Thymus (tissue), 11 donors: ENCODE measurements around the gene PHF13. TPM values are rescaled to one million over a fixed set of nuclear protein-coding genes. Genes with fewer than 3 reads are reported as not detected.

Experiments
- DNase-seq, 9 donors: peaks; one replicate each; pipeline ENCODE4 v3.0.0-alpha.2; 2013; ENCODE audit warnings: low spot score in 9 of 9, low read depth in 6 of 9, missing footprints in 1 of 9
- H3K27ac ChIP-seq, 2 donors: one replicate each; pipeline ENCODE4 v1.5.1; 2013; ENCODE audit warnings: control low read depth in 1 of 2, low read depth in 1 of 2, low read length in 1 of 2, mild to moderate bottlenecking in 1 of 2, moderate library complexity in 1 of 2
- H3K27me3 ChIP-seq, 2 donors: one replicate each; pipeline ENCODE4 v1.5.1; 2013; ENCODE audit warnings: low read length in 1 of 2; ENCODE audit not compliant: control insufficient read depth in 2 of 2, insufficient read depth in 1 of 2
- H3K36me3 ChIP-seq, 2 donors: one replicate each; pipeline ENCODE4 v1.5.1; 2013; ENCODE audit warnings: low read length in 1 of 2, mild to moderate bottlenecking in 1 of 2, moderate library complexity in 1 of 2; ENCODE audit not compliant: control insufficient read depth in 2 of 2, insufficient read depth in 2 of 2
- H3K4me1 ChIP-seq, 2 donors: one replicate each; pipeline ENCODE4 v1.5.1; 2013; ENCODE audit warnings: low read length in 2 of 2; ENCODE audit not compliant: control insufficient read depth in 2 of 2, insufficient read depth in 2 of 2
- H3K4me3 ChIP-seq, 2 donors: one replicate each; pipeline ENCODE4 v1.5.1; 2013; ENCODE audit warnings: low read length in 2 of 2, control low read depth in 1 of 2, mild to moderate bottlenecking in 1 of 2
- H3K9me3 ChIP-seq, 2 donors: one replicate each; pipeline ENCODE4 v1.5.1; 2013; ENCODE audit warnings: low read length in 1 of 2, mild to moderate bottlenecking in 1 of 2; ENCODE audit not compliant: control insufficient read depth in 2 of 2, insufficient read depth in 1 of 2
- WGBS: extraction: QIAGEN DNeasy Blood & Tissue Kit; methylation state at CpG from one replicate; pipeline ENCODE4 v1.1.7; 2013; 5-methylcytosine and 5-hydroxymethylcytosine counted together
- polyA plus RNA-seq: library from polyadenylated mRNA; stranded (reverse); fragments of 200-250 nt; gene quantifications from one replicate; pipeline ENCODE4 v1.2.3, GENCODE V29; 2013
- total RNA-seq: library from RNA; stranded (reverse); fragments of 120-200 nt; gene quantifications from one replicate; pipeline ENCODE4 v1.2.4, GENCODE V29; 2013
- donor health status: healthy.

PHF13 gene
- total and polyA plus RNA-seq, 2 donors: 3.5 to 11.4 TPM

- WGBS: 74% methylated on average over 19 of the region's 19 CpGs
- Histone ChIP-seq H3K9me3 (no peaks in the 10 kb centered on the region), H3K27me3 (peaks cover 0 to 5% of the 10 kb centered on the region in 2 donors), H3K4me3 (peak overlapping the region; percentile 60 to 92), H3K36me3 (peaks cover under 1 to 2% of the 10 kb centered on the region in 2 donors), H3K4me1 (peaks cover 14 to 41% of the 10 kb centered on the region in 2 donors), H3K27ac (peak overlapping the region; percentile 95)
- no peak for DNase-seq
Observed at GRCh38 chr1:6603915-6604558, 9.5 kb upstream of the PHF13 start.

DNA sequence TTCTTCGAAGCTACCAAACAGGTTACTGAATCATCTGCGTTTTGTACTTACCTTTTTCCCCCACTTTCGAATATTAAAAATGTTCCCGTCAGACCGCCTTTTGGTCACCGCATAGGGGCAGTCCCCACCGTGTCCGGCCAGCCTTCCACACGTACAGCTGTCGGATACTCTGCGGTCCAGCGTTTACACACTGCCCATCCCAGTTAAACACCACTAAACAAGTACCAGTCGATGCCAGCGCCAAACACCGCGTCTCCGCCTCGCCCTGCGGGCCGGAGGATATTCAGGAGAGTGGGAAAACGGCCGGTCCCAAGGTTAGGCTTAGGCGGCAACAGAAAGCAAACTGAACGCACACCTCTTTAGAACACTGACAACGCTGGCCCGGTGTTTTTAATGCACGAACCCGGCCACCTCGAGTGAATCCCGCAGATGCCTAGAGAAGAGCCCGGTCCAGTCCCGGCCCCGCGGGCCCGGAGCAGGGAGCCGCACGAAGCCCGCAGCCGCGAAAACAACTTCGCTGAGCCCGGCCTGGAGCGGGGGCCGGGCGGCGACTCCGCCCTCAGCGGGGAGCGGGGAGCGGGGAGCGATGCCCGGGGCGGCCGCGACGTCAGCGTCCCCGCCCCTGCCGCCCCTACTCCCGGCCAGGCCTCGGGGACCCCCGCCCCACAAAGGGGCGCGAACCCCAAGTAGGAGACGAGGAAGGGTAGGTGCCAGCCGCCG is 730 bp upstream of the PHF13 start:
- peaks cover 0 to 7% of the 10 kb centered on the region in 2 donors for H3K36me3 ChIP-seq

GRCh38 chr1:6614019-6614928 is 743 bp downstream of the PHF13 start:
- no peaks in the 10 kb centered on the region for H3K9me3 ChIP-seq
- H3K27me3 ChIP-seq: peaks cover 0 to 19% of the 10 kb centered on the region in 2 donors
- DNase-seq: peak in 2 of 9 donors; percentile 53 to 54
- peak overlapping the region; percentile 55 to 93 for H3K4me3 ChIP-seq
- 1% methylated on average over 117 of the region's 117 CpGs for WGBS
- H3K27ac ChIP-seq: peak overlapping the region in 1 of 2 donors; percentile 91
- peaks cover 4 to 14% of the 10 kb centered on the region in 2 donors for H3K4me1 ChIP-seq
- peaks cover 6 to 12% of the 10 kb centered on the region in 2 donors for H3K36me3 ChIP-seq

More for the DNA sequence above, 730 bp upstream of the PHF13 start:
- Histone ChIP-seq H3K27me3 (peaks cover 0 to 19% of the 10 kb centered on the region in 2 donors), H3K4me1 (peaks cover 4 to 14% of the 10 kb centered on the region in 2 donors), H3K9me3 (no peaks in the 10 kb centered on the region), H3K4me3 (peak overlapping the region; percentile 64 to 93), H3K27ac (peak overlapping the region; percentile 55 to 83)
- peak in 2 of 9 donors; percentile 12 to 39 for DNase-seq
- 1% methylated on average over 67 of the region's 67 CpGs for WGBS

DNA sequence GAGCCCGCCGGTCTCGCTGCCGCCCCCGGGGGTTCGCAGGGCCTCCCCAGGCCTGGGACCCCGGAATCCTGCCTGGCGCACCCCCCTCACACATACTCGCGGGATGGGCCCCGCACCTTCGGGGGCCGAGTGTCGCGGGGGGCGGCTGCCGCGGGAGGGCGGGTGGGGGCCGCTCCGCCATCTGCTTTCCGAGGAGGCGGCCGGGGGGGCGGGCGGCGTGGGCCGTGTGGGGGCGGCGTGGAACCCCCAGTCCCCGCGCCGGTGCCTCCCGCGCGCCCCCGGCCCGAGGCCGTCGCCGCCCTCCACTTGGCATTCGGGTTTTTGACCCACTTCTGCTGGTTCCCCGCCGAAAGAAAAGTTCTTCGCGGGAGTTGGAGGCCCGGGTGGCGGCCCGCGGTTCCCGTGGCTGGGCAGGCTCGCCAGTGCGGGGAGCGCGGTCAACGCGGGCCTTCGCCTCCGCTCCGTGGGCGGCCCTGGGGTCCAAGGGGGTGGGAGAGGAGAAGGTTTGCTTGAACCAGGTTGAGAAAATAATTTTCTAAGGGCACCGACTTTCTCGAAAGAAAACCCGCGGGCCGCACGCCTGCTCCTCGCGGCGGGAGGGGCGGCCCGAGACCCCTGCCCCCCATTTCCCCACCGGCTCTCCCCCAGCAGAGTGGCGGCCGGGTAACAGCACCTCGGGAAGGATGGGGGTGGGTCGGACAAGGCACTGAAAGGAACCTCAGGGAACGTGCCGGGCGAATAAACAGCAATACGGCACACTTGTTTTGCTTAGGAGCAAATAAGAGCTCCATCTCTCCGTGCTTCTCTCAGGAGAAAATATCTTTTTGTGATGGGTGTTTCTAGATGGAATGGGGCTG is 1.6 kb downstream of the PHF13 start:
- peak in 1 of 9 donors; percentile 13 for DNase-seq
- H3K36me3 ChIP-seq: peaks cover 12 to 21% of the 10 kb centered on the region in 2 donors
- no peaks in the 10 kb centered on the region for H3K9me3 ChIP-seq
- peak overlapping the region in 1 of 2 donors; percentile 42 for H3K27ac ChIP-seq
- 4% methylated on average over 82 of the region's 82 CpGs for WGBS
- peak overlapping the region; percentile 37 to 93 for H3K4me3 ChIP-seq
- peaks cover 4 to 14% of the 10 kb centered on the region in 2 donors for H3K4me1 ChIP-seq
- peaks cover 0 to 19% of the 10 kb centered on the region in 2 donors for H3K27me3 ChIP-seq

GRCh38 chr1:6619045-6619444 is 5.5 kb downstream of the PHF13 start:
- H3K4me1 ChIP-seq: peaks cover 0 to 7% of the 10 kb centered on the region in 2 donors
- no peak for DNase-seq
- peaks cover 0 to 9% of the 10 kb centered on the region in 2 donors for H3K27me3 ChIP-seq
- peaks cover 0 to 3% of the 10 kb centered on the region in 2 donors for H3K9me3 ChIP-seq
- 96% methylated on average over 4 of the region's 4 CpGs for WGBS
- H3K27ac ChIP-seq: no peak overlapping the region
- H3K36me3 ChIP-seq: peaks cover 33 to 53% of the 10 kb centered on the region in 2 donors
- no peak overlapping the region for H3K4me3 ChIP-seq

GRCh38 chr1:6621429-6622391 is 8.2 kb downstream of the PHF13 start:
- peaks cover 10 to 13% of the 10 kb centered on the region in 2 donors for H3K4me1 ChIP-seq
- no peak for DNase-seq
- peaks cover 0 to 3% of the 10 kb centered on the region in 2 donors for H3K9me3 ChIP-seq
- WGBS: 94% methylated on average over 41 of the region's 41 CpGs
- no peak overlapping the region for H3K4me3 ChIP-seq
- no peak overlapping the region for H3K27ac ChIP-seq
- no peaks in the 10 kb centered on the region for H3K27me3 ChIP-seq
- peaks cover 33 to 53% of the 10 kb centered on the region in 2 donors for H3K36me3 ChIP-seq

- H3K27ac ChIP-seq: no peak overlapping the region
- WGBS: 96% methylated on average over 10 of the region's 10 CpGs
- peaks cover 0 to 3% of the 10 kb centered on the region in 2 donors for H3K9me3 ChIP-seq
- no peak overlapping the region for H3K4me3 ChIP-seq
- DNase-seq: no peak
- peaks cover 33 to 55% of the 10 kb centered on the region in 2 donors for H3K36me3 ChIP-seq
- peaks cover 10 to 13% of the 10 kb centered on the region in 2 donors for H3K4me1 ChIP-seq
- H3K27me3 ChIP-seq: no peaks in the 10 kb centered on the region
Observed at GRCh38 chr1:6622396-6623152, 9.0 kb downstream of the PHF13 start.
